Loucy (cell line): ENCODE measurements around the gene OR10A6.

Source experiments
- H2AFZ ChIP-seq: fragments of 200-600 bp; sonication (generic); 2 replicates; pipeline ENCODE4 v1.6.0; 2016; ENCODE audit warnings: antibody characterized with exemption, mild to moderate bottlenecking, low read length, moderate library complexity
- H3F3A ChIP-seq: fragments of 200-600 bp; 2 replicates; pipeline ENCODE4 v1.6.0; 2016; ENCODE audit warnings: antibody characterized with exemption, low read depth, mild to moderate bottlenecking
- H3K27me3 ChIP-seq: fragments of 200-600 bp; sonication (generic); 2 replicates; pipeline ENCODE4 v1.6.1; 2014; ENCODE audit warnings: low read length, mild to moderate bottlenecking; ENCODE audit not compliant: insufficient read depth, poor library complexity, severe bottlenecking
- H3K36me3 ChIP-seq: fragments of 200-600 bp; sonication (generic); 2 replicates; pipeline ENCODE4 v1.6.1; 2016; ENCODE audit warnings: low read length; ENCODE audit not compliant: insufficient read depth
- H3K4me1 ChIP-seq: fragments of 200-600 bp; sonication (generic); 2 replicates; pipeline ENCODE4 v1.5.1; 2014; ENCODE audit warnings: low read length, mild to moderate bottlenecking; ENCODE audit not compliant: insufficient read depth, poor library complexity, severe bottlenecking
- H3K4me2 ChIP-seq: fragments of 200-600 bp; sonication (generic); 2 replicates; pipeline ENCODE4 v1.6.0; 2014; ENCODE audit warnings: antibody characterized with exemption, low read length, low read depth, mild to moderate bottlenecking; ENCODE audit not compliant: poor library complexity, severe bottlenecking
- H3K4me3 ChIP-seq: fragments of 200-600 bp; sonication (generic); 2 replicates; pipeline ENCODE4 v1.5.1; 2014; ENCODE audit warnings: low read length, mild to moderate bottlenecking, mixed read lengths; ENCODE audit not compliant: poor library complexity, severe bottlenecking
- H3K79me2 ChIP-seq: fragments of 200-600 bp; sonication (generic); 2 replicates; pipeline ENCODE4 v1.6.1; 2014; ENCODE audit warnings: low read length; ENCODE audit not compliant: insufficient read depth
- H3K9ac ChIP-seq: fragments of 200-600 bp; sonication (generic); 2 replicates; pipeline ENCODE4 v1.6.0; 2014; ENCODE audit warnings: mild to moderate bottlenecking, low read depth, low read length, moderate library complexity; ENCODE audit not compliant: poor library complexity, severe bottlenecking
- H3K9me2 ChIP-seq: fragments of 200-600 bp; sonication (generic); replicated peaks from 2 replicates; pipeline ENCODE4 v1.6.1; 2016; ENCODE audit warnings: low read depth, low read length, mixed read lengths
- H3K9me3 ChIP-seq: fragments of 200-600 bp; sonication (generic); 2 replicates; pipeline ENCODE4 v1.6.1; 2014; ENCODE audit warnings: mild to moderate bottlenecking, antibody characterized with exemption, low read length, low read depth; ENCODE audit not compliant: insufficient read depth
- H4K20me1 ChIP-seq: fragments of 200-600 bp; sonication (generic); 2 replicates; pipeline ENCODE4 v1.6.0; 2014; ENCODE audit warnings: antibody characterized with exemption, low read length, mild to moderate bottlenecking; ENCODE audit not compliant: insufficient read depth, poor library complexity, severe bottlenecking
- CTCF ChIP-seq: fragments of 200-600 bp; sonication (generic); conservative IDR thresholded peaks from 2 replicates; pipeline ENCODE4 v1.5.1; 2014; ENCODE audit warnings: mild to moderate bottlenecking, antibody characterized with exemption, low read length
- EZH2phosphoT487 ChIP-seq: fragments of 200-600 bp; IDR thresholded peaks from 2 replicates; pipeline ENCODE4 v1.6.1; 2018; ENCODE audit warnings: antibody characterized with exemption, mild to moderate bottlenecking, moderate library complexity, borderline replicate concordance

Gene OR10A6

GRCh38 chr11:7890417-7891172, 40.5 kb downstream of the OR10A6 start:
- no peaks in the 10 kb centered on the region for H4K20me1 ChIP-seq
- no peaks in the 10 kb centered on the region for H3K36me3 ChIP-seq
- no peaks in the 10 kb centered on the region for H3K79me2 ChIP-seq
- no peak for TF ChIP-seq EZH2phosphoT487
- no peak for TF ChIP-seq CTCF
- H3K9me3 ChIP-seq, result no peaks in the 10 kb centered on the region
- peak overlapping the region; percentile 79 for H2AFZ ChIP-seq
- peak overlapping the region; percentile 84 for H3K4me2 ChIP-seq
- no peaks in the 10 kb centered on the region for H3K9me2 ChIP-seq
- H3K4me1 ChIP-seq, result peaks cover 36% of the 10 kb centered on the region
- H3K9ac ChIP-seq, result peak overlapping the region; percentile 48
- peak overlapping the region; percentile 62 for H3K4me3 ChIP-seq
- H3F3A ChIP-seq, result no peaks in the 10 kb centered on the region; the same call in 1 of the 2 replicates
- no peaks in the 10 kb centered on the region for H3K27me3 ChIP-seq

GRCh38 chr11:7889985-7890384, 41.1 kb downstream of the OR10A6 start:
- TF ChIP-seq EZH2phosphoT487, result no peak
- TF ChIP-seq CTCF, result no peak
- peak overlapping the region; percentile 79 for H2AFZ ChIP-seq
- H3K9me3 ChIP-seq, result no peaks in the 10 kb centered on the region
- H3K36me3 ChIP-seq, result no peaks in the 10 kb centered on the region
- H3K79me2 ChIP-seq, result no peaks in the 10 kb centered on the region
- peak overlapping the region; percentile 62 for H3K4me3 ChIP-seq
- no peaks in the 10 kb centered on the region for H4K20me1 ChIP-seq
- peak overlapping the region; percentile 48 for H3K9ac ChIP-seq
- H3F3A ChIP-seq, result no peaks in the 10 kb centered on the region; the same call in 1 of the 2 replicates
- H3K9me2 ChIP-seq, result no peaks in the 10 kb centered on the region
- peak overlapping the region; percentile 84 for H3K4me2 ChIP-seq
- H3K27me3 ChIP-seq, result no peaks in the 10 kb centered on the region
- H3K4me1 ChIP-seq, result peaks cover 36% of the 10 kb centered on the region

- Histone ChIP-seq H3K4me2 (no peak overlapping the region), H3K27me3 (no peaks in the 10 kb centered on the region), H4K20me1 (no peaks in the 10 kb centered on the region)
Observed at GRCh38 chr11:7882860-7883259, 48.2 kb downstream of the OR10A6 start.

More at GRCh38 chr11:7882860-7883259, 48.2 kb downstream of the OR10A6 start:
- no peaks in the 10 kb centered on the region for H3K79me2 ChIP-seq
- H3K4me1 ChIP-seq, result peaks cover 17% of the 10 kb centered on the region
- H3F3A ChIP-seq, result no peaks in the 10 kb centered on the region
- no peaks in the 10 kb centered on the region for H3K36me3 ChIP-seq
- H3K9me3 ChIP-seq, result no peaks in the 10 kb centered on the region
- no peak overlapping the region for H2AFZ ChIP-seq
- TF ChIP-seq EZH2phosphoT487 (no peak), CTCF (no peak)
- H3K9ac ChIP-seq, result no peak overlapping the region
- no peak overlapping the region for H3K4me3 ChIP-seq
- H3K9me2 ChIP-seq, result no peaks in the 10 kb centered on the region
